Coronary artery (tissue), 2 donors: ENCODE measurements around the gene SSX2IP.

Experiments used
- DNase-seq: peaks from one replicate; pipeline ENCODE4 v3.0.0-alpha.2; 2017; ENCODE audit warnings: low spot score
- H3K27ac ChIP-seq, 2 donors: fragments of 200-600 bp; sonication (generic); one replicate each; pipeline ENCODE4 v1.5.1; 2016 to 2019
- H3K4me3 ChIP-seq: fragments of 200-600 bp; sonication (generic); 2 replicates; pipeline ENCODE4 v1.5.1; 2016; ENCODE audit warnings: mild to moderate bottlenecking, moderate library complexity
- CTCF ChIP-seq: fragments of 200-600 bp; sonication (generic); IDR thresholded peaks from one replicate; pipeline ENCODE4 v1.5.1; 2019; ENCODE audit warnings: antibody characterized with exemption

SSX2IP gene

GRCh38 chr1:84611091-84611490 lies 79.2 kb downstream of the SSX2IP start:
- Histone ChIP-seq H3K27ac (no peak overlapping the region), H3K4me3 (no peak overlapping the region)
- no peak for DNase-seq
- TF ChIP-seq CTCF, result no peak

- H3K27ac ChIP-seq, result no peak overlapping the region
- no peak for DNase-seq
- no peak overlapping the region for H3K4me3 ChIP-seq
- no peak for TF ChIP-seq CTCF
These were observed 83.3 kb downstream of the SSX2IP start for GRCh38 chr1:84606977-84607376.

GRCh38 chr1:84605157-84605556 lies 85.1 kb downstream of the SSX2IP start:
- TF ChIP-seq CTCF, result no peak
- Histone ChIP-seq H3K27ac (peak overlapping the region in 1 of 2 donors; percentile 79), H3K4me3 (no peak overlapping the region)
- DNase-seq, result no peak

- DNase-seq, result peak; percentile 79
- Histone ChIP-seq H3K4me3 (peak overlapping the region; percentile 65), H3K27ac (peak overlapping the region; percentile 31 to 79)
- peak; percentile 67 for TF ChIP-seq CTCF
These were observed 86.1 kb downstream of the SSX2IP start for GRCh38 chr1:84603941-84604830.

- no peak for DNase-seq
- Histone ChIP-seq H3K4me3 (peak overlapping the region; percentile 65), H3K27ac (peak overlapping the region; percentile 31 to 79)
- TF ChIP-seq CTCF, result no peak
These were observed 87.0 kb downstream of the SSX2IP start for GRCh38 chr1:84603223-84603622.

GRCh38 chr1:84600796-84601195 lies 89.5 kb downstream of the SSX2IP start:
- DNase-seq, result no peak
- Histone ChIP-seq H3K27ac (no peak overlapping the region), H3K4me3 (no peak overlapping the region)
- TF ChIP-seq CTCF, result no peak
